Pancreas (tissue), 10 donors: ENCODE data around the gene LOXL1. TPM values are rescaled to one million over a fixed set of nuclear protein-coding genes. Genes with fewer than 3 reads are reported as not detected.

Experiments
- ATAC-seq, 4 donors: fragments of 200-7000 bp; cut with Tn5 transposase; one replicate each; pipeline versions ENCODE4 v1.8.0 to v1.9.1; 2020; ENCODE audit warnings: mild to moderate bottlenecking in 4 of 4, moderate library complexity in 4 of 4
- DNase-seq, 6 donors: peaks; one replicate each; pipeline ENCODE4 v3.0.0-alpha.2; 2020
- FAIRE-seq: peaks from 2 replicates; lab custom pipeline; 2012; peaks lifted over from hg19 to GRCh38; lab: Jason Lieb, UNC
- H3K27ac ChIP-seq, 4 donors: fragments of 200-600 bp; sonication (generic); 1 replicate in 3 of 4; 2 replicates in 1 of 4; pipeline versions ENCODE4 v1.5.0 to v1.8.0; 2020
- H3K27me3 ChIP-seq, 4 donors: fragments of 200-600 bp; one replicate each; pipeline ENCODE4 v1.8.0; 2021
- H3K36me3 ChIP-seq, 3 donors: fragments of 200-600 bp; sonication (generic) in 1 of 3; one replicate each; pipeline versions ENCODE4 v1.5.0 to v1.8.0; 2020 to 2021
- H3K4me1 ChIP-seq, 3 donors: fragments of 200-600 bp; one replicate each; pipeline ENCODE4 v1.8.0; 2021
- H3K4me3 ChIP-seq, 4 donors: fragments of 200-600 bp; sonication (generic) in 2 of 4; one replicate each; pipeline versions ENCODE4 v1.5.0 to v1.8.0; 2020 to 2021
- H3K9me3 ChIP-seq, 4 donors: fragments of 200-600 bp; one replicate each; pipeline ENCODE4 v1.8.0; 2021
- WGBS, 2 donors: extraction: QIAGEN DNeasy Blood & Tissue Kit; methylation state at CpG; one replicate each; pipeline ENCODE4 v1.1.7; 2013; 5-methylcytosine and 5-hydroxymethylcytosine counted together
- intact Hi-C, 3 donors: fragments of 100-400 bp; cut with DNase I; formaldehyde crosslinking; loops; one replicate each; pipeline versions ENCODE4 v1.11.1 to v1.14.2; 2022
- polyA plus RNA-seq, 2 donors: library from polyadenylated mRNA; stranded (reverse); fragments of 200-250 nt; gene quantifications; one replicate each; pipeline ENCODE4 v1.2.3, GENCODE V29; 2013
- total RNA-seq, 6 donors: library from RNA; stranded (reverse); fragmentation: NEBNext Ultra II Directional in 4 of 6; extraction: Animal tissue kit (Norgen Biotek cat#: 25700) in 4 of 6; gene quantifications; one replicate each; pipeline versions ENCODE4 v1.2.1 to v1.2.4, GENCODE V29; 2021 to 2023
- TF ChIP-seq, protein P1 (sequence below), 4 donors: fragments of 200-600 bp; sonication (generic) in 3 of 4; IDR thresholded peaks; one replicate each; pipeline versions ENCODE4 v1.5.0 to v1.8.0; 2021; ENCODE audit warnings: antibody characterized with exemption in 4 of 4
- donor health status: healthy with polysubstance abuse.
- donor health status: DM: no; HTN: no; CAD: no; lungs with moderate emphysema.
- donor health status: DM: no; HTN: no; CAD: no.
- donor health status: control.
- donor health status: control.
- donor health status: Bipolar disorder and iron deficiency.
- donor health status: DM: yes; HTN: yes; CAD: no.
- donor health status: DM: no; HTN: no; CAD: no.
- donor health status: DM: no; HTN: no; CAD: no.
- donor health status: DM: yes; HTN: yes; CAD: no.

Gene LOXL1
- total and polyA plus RNA-seq, 8 donors, result 2.2 to 14.9 (median 5.5) TPM

DNA sequence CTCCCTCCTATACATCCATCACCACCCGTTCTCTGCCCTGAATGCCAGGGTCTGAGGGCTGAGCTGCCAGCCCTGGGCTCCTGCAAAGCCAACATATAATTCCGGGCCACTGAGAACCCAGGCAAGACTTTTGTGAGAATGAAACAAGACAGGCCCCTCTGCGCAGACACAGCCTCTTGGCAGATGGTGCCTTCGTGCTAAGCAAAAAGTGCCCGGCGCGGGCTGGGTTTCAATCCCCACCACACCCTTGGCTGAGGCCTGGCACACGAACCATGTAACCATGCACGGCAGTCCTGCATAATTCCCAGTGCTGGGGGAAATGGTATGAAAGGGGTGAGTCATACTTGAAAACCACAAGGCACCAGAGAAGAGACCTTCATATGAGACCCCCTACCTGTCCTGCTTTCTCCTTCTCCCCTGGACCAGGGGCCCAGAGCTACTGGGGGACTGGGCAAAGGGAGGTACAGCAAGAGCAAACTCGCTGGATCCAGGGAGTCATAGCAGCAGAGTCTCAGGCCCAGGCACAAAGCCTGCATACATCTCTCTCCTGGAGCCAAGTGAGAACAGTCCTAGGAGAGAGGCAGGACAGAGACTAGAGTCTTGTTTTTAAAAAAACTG, 26.1 kb upstream of the LOXL1 start:
- ATAC-seq (no peak), DNase-seq (no peak), FAIRE-seq (no peak)
- no peaks in the 10 kb centered on the region for H3K4me1 ChIP-seq
- H3K4me3 ChIP-seq, result no peak overlapping the region
- TF ChIP-seq, protein P1, sequence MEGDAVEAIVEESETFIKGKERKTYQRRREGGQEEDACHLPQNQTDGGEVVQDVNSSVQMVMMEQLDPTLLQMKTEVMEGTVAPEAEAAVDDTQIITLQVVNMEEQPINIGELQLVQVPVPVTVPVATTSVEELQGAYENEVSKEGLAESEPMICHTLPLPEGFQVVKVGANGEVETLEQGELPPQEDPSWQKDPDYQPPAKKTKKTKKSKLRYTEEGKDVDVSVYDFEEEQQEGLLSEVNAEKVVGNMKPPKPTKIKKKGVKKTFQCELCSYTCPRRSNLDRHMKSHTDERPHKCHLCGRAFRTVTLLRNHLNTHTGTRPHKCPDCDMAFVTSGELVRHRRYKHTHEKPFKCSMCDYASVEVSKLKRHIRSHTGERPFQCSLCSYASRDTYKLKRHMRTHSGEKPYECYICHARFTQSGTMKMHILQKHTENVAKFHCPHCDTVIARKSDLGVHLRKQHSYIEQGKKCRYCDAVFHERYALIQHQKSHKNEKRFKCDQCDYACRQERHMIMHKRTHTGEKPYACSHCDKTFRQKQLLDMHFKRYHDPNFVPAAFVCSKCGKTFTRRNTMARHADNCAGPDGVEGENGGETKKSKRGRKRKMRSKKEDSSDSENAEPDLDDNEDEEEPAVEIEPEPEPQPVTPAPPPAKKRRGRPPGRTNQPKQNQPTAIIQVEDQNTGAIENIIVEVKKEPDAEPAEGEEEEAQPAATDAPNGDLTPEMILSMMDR (IDR thresholded peaks at IDR 0.05), result no peak
- intact Hi-C loops, result no loop called here
- H3K27me3 ChIP-seq, result no peaks in the 10 kb centered on the region
- WGBS, 2 donors, result 70 to 84% methylated on average over 10 of the region's 10 CpGs
- no peaks in the 10 kb centered on the region for H3K9me3 ChIP-seq
- H3K27ac ChIP-seq, result no peak overlapping the region
- H3K36me3 ChIP-seq, result no peaks in the 10 kb centered on the region

- DNase-seq, result no peak
- ATAC-seq, result no peak
- TF ChIP-seq, protein P1 (IDR thresholded peaks at IDR 0.05), result no peak
- no peak overlapping the region for H3K27ac ChIP-seq
- no peak overlapping the region for H3K4me3 ChIP-seq
- WGBS, 2 donors, result 81 to 87% methylated on average over 7 of the region's 7 CpGs
- no peak for FAIRE-seq
- no peaks in the 10 kb centered on the region for H3K9me3 ChIP-seq
- intact Hi-C loops, result no loop called here
- no peaks in the 10 kb centered on the region for H3K27me3 ChIP-seq
- no peaks in the 10 kb centered on the region for H3K36me3 ChIP-seq
- H3K4me1 ChIP-seq, result no peaks in the 10 kb centered on the region
Measured at GRCh38 chr15:73901126-73901810, 25.0 kb upstream of the LOXL1 start.

DNA sequence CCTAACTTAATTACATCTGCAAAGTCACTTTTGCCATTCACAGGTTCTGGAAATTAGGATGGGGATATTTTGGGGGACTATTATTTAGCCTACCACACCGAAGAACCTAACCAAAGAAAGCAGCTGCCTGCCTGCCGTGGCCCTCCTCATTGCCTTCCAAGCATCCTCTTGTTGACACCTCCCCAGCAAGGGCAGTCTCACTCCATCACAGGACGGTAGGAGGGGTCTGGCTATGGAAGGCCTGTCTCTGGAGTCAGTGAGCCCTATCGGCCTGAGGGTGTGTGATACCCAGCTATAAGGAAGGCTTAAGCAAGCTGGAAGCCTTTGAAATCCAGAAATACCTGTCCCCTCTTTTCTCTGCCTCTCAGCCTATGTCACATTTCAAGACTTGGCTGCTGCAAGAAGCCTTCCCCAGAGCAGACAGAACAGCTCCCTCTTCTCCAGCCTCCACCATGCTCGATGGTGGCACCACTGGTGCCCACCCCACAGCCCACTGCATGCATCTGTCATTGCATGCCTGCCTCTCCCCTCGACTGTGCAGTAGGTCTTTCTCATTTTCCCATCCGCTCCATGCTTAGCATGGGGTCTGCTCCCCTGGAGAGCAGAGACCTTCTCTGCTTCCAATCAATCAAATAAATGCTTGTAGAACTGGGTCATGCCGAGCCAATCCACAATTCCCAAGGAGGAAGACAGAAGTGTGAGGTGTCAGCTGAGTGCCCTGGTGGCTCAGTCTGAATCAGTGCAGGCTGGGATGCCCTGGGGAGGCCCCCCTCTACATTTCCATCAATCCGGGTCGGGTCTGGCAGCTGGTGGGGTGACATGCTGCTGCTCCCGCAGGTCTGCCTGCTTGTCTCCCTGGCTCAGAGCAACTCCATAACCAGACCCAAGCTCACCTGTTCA, 23.9 kb upstream of the LOXL1 start:
- ATAC-seq (peak in 1 of 4 donors; percentile 26), DNase-seq (peak in 1 of 6 donors; percentile 29), FAIRE-seq (no peak)
- Histone ChIP-seq H3K36me3 (no peaks in the 10 kb centered on the region), H3K27me3 (no peaks in the 10 kb centered on the region), H3K4me1 (no peaks in the 10 kb centered on the region), H3K9me3 (no peaks in the 10 kb centered on the region), H3K4me3 (no peak overlapping the region), H3K27ac (no peak overlapping the region)
- WGBS, 2 donors, result 44 to 49% methylated on average over 11 of the region's 11 CpGs
- TF ChIP-seq, protein P1 (IDR thresholded peaks at IDR 0.05), result no peak
- intact Hi-C loops, result no loop called here

- Histone ChIP-seq H3K4me1 (no peaks in the 10 kb centered on the region), H3K36me3 (no peaks in the 10 kb centered on the region), H3K4me3 (no peak overlapping the region), H3K9me3 (no peaks in the 10 kb centered on the region), H3K27me3 (no peaks in the 10 kb centered on the region), H3K27ac (no peak overlapping the region)
- no peak for FAIRE-seq
- peak in 1 of 6 donors; percentile 6 for DNase-seq
- intact Hi-C loops, result no loop called here
- no peak for ATAC-seq
- 78 to 83% methylated on average over 9 of the region's 9 CpGs for WGBS, 2 donors
- TF ChIP-seq, protein P1 (IDR thresholded peaks at IDR 0.05), result no peak
Measured at GRCh38 chr15:73904026-73904815, 22.0 kb upstream of the LOXL1 start.
